HT1080 (cell line): Measurements from ENCODE around the gene TGFBR3. TPM values are rescaled to one million over a fixed set of nuclear protein-coding genes. Genes with fewer than 3 reads are reported as not detected.
"Not testable (repeated sequence)": the region's sequence is repeated elsewhere in the genome, so short reads cannot be mapped to it uniquely, and the experiment has no call there.

Source experiments
- DNase-seq: peaks from one replicate; pipeline ENCODE4 v3.0.0-alpha.2; 2015; ENCODE audit warnings: low read depth
- total RNA-seq: library from RNA; depleted of rRNA; stranded (reverse); fragments of >200 nt; shearing (Covaris generic); gene quantifications from 2 replicates; pipeline ENCODE4 v1.2.3, GENCODE V29; 2014

Gene TGFBR3
- total RNA-seq, 1 experiment from 2014 or later = 12.0 TPM

DNA sequence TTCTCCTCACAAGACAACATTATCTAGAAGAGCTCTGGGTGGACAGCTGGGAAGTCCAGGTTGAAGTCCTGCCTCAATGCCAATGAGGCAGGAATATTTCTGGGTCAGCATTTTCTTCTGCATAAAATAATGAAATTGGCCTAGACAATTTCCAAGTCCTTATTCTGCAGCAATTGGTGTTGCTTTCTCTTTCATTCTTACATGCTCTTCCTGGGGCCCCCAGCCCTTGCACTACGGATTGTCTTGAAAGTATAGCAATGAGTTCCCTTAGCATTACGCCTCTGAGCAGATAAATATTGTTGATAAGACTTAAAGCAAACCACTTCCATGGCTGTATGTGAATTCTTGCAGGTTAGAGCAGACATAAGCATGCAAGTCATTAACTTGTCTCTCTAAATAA lies 188.5 kb downstream of the TGFBR3 start:
- no peak for DNase-seq

DNA sequence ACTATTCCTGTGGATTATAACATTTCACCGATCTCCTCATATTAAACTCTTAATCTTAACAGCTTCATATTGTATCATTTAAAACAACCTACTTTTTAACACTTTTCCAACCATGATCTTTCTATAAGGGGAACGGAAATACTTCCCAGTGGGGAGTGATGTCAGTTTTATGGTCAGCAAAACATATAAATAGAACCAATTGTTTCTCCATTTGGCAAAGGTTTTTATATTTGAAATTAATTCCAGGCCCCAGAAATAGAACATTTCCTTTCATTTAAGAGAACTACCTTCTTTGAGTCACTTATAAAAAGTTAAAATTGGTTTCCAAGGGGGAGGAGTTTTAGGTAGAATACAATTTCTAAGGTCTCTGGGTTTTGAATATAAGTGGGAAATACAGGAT lies 189.6 kb downstream of the TGFBR3 start:
- DNase-seq = no peak

DNA sequence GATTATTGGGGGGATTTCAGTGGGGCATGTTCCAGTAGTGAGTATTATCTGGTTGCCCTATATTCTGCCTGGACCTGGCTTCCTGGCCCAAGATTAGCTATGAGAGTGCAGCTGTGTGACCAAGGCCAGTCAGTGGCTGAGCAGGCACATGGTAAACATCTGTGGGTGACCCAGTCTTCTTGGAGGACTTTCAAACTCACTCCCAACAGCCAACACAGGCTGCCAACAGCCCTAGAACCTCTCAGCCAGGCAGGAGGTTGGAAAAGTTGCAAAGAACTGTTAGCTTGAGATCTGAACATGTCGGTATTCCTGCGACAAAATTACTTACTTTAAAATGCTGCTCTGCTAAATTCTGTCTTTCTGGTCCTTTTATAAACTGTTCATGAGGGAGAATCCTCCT lies 192.4 kb downstream of the TGFBR3 start:
- no peak for DNase-seq

DNA sequence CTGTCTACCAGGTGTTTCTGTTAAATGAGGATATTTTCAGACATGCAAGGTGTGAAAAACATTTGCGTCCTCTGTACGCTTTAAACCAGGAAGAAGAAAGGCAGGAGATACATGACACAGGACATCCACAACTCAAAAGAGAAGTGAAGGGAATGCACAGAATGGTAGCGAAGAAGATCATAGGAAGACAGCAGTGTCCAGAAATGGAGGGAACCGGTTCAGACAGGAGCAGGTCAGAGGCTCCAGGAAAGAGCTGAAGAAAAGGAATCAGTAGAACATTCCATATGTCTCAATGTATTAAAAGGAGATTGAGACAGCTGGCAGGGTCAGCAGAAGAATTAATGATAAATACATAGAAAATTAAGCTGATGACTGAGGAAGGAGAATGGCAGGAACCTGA lies 194.4 kb downstream of the TGFBR3 start:
- DNase-seq = no peak

DNA sequence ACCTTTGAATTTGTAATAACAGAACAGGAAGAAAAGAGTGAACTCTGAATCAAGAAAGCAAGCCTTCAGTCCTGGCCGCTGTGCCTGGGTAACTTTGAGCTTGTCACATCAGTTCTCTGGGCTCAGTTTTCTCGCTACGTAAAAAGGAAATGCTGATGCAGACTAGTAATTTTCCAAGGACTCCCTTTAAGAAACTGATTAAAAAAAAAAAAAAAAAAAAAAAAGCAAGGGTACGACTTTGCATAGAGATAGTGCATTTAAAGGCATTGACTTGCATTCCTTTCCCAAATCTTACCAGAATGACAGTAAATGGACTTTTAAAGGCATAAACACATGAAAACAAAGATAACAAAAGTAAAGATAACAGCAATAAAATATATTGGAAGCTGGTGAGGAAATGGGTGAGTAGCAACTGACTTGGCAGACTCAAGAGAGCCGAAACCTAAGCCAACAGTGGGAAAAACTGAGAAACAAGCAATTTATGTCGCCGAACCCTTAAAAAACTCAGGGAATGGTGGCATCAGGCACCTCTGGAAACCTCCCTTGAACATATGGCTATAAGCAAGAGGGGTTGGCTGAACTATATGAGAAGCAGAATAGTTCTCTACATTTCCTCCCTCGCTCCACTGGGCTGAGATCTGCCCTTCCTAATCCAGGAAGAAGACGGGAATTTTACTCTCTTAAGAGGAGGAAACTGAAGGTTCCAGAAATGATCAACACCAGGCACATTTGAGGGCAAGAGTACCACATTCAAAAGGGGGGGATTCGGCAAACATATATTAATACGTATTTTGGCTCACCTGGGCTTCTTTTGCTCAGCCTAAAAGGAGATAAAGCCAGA lies 196.1 kb downstream of the TGFBR3 start:
- DNase-seq = no peak

DNA sequence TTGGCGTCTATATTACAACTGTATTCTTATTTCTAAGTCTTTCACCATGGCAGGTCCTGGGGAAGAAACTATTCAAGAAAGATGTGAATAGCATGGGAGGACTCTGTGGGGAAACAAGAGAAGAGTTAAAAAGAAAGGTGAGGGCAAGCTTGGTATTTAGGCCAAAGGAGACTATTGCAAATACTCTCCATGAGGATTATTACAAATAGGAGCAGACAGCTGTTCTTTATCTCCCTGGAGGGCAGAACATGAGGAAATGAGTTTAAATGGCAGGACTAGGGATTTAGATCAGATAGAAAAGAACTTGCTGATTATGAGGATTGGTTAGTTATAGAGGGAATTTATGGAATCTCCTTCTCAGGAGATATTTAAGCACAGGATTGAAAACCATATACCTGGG lies 198.5 kb downstream of the TGFBR3 start:
- DNase-seq = no peak

DNA sequence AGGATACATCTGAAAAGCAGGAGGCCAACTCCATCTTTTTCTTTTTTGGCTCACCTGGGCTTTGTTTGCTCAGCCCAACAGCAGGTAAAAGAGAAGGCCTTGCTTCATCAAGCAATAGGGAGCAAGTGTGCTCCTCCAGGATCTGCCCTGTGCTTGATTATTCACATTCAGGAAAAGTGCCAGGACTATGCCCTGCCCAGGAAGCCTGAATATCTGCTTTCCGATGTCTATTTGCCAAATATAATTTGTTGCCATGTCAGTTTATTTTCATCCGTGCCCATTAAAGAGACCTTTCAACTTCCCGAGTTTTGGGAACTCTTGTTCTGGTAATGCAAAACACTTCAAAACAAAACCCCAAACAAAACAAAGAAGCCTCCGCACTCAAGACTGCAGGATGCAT lies 200.0 kb downstream of the TGFBR3 start:
- DNase-seq = no peak

DNA sequence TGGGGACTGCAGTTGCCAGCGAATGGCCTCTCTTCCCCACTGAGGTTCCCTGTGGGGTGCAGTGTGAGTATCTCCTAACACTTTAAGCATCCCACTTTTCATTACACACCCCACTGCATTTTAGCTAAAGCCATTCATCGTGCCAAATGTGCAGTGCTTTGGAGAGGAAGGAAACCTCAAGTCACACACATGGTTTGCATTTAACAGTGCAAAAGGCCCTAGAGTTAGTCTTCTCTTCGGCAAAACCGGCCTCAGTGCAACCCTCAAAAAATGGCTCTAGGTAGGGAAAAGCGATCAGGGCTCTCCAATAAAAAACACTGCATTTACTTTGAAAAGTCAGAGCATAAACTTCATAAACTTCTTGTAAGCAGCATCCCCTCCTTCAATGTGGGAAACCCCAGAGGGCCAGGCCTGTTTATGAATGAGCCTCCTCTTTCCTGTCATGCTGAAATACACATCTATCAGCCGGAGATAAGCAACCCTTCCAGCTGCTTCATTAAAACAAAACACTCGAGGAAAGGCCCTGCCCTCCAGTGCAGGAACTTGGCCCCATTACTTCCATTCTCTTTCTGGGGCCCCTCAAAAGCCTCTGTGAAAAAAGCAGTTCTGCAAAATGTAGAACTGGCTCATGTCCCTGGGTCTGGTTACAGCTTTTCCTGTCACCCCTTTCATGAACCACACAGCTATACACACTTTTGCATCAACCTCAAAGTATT lies 201.3 kb downstream of the TGFBR3 start:
- no peak for DNase-seq

DNA sequence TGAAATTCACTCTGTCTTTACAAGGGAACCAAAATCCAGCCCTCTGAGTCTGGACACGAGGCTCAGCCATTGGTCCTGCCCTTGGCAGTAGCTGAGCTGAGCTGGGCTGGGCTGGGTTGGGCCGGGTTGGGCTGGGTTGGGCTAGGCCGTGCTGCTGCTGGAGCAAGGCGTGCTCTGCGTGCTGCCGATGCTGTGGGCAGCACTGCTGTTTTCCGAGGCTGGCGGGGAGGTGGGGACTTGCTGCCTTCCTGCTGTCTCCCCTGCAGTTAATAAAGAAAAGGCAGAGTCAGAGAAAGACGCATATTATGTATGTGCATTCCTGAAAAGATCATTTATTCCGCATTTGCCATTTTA lies 202.4 kb downstream of the TGFBR3 start:
- no peak for DNase-seq

DNA sequence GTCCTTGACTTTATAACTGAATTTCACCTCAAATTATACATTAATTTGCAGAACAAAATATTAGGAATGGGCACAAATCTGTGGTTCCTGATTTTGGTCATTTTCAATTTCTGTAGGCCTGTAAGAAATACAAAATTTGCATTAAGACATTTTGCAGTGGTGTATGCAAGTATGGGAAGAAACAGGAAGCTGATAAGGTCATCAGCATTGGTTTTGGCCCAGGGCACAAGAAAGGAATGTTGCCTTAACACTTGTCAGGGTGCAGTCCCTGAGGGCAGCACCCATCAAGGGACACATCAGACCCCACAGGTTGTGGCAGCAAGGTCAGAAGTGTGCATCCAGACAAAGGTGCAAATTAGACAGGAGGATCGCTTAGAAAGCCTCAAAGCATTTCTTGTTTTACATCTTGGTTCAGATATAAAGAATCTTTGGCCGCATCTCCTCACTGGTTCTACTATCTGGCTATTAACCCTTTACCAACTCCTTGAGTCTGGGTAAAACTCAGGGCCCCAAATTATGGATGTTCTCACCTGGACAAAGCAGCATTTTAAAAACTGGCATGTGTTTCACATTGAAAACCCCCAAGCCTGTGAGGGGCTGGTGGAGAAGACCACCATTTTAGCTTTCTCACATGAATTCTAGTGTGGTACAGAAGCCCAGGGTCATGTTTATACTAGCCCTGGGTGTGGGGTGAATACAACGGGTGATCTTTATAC lies 202.9 kb downstream of the TGFBR3 start:
- no peak for DNase-seq

DNA sequence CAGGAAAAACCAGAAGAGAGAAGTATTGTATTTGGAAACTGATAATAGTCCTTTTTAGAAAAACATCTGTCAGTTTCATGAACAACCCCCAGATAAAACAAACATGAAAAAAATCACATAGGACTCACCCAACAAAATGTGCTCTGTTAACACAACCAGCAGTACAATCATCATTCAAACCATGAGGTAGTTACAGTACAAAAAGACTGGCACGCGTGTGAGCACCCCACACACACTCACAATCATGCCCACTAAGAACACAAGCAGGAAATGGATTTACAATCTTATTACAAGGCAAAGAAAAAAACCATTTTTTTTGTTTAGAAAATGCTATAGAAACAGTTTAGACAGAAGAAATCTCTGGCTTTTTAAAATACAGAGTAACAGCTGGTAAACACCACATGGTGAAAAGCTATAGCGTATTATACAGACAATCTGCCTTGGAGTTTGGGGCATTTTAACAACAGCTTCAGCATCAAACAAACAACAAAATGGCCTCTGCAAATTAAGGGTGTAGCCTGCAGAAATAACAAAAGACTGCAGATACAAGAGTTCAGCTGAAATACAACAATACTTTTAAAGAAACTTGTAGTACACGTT lies 205.3 kb downstream of the TGFBR3 start:
- no peak for DNase-seq

DNA sequence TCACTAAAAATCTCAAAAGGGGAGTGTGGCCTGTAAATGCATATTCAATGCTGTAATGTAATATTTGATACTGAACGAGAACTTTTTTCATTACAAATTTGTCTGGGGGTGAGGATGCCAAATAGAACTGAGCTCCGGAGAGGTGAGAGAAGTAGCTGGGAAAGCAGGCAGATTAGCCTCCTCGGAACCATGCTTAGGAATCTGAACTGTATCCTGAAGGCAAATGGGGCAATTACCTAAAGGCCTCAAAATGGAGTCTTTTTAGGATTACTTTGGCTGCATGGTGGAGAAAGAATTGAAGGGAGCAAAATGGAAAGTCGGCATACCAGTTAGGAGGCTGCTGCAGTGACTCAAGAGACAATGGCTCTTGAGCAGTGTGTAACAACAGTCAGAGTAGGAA lies 206.5 kb downstream of the TGFBR3 start:
- DNase-seq = no peak

DNA sequence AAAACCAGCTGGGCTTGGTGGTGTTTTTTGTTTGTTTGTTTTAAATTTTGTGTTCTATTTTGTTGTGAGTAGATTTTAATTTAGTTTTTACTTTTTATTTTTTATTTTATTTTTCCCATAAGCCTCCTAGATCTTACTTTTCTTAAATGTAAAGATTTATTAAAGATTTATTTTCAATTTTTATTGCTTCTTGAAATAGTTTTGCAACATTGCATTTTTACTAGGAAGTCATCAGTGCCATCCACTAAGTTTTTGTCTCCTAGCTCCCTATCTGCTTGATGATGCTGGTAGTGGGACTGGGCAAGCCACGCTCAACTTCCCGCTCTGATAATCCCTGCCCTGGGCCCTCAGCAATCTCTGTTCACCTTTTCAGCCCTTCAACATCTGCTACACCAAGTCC lies 209.9 kb downstream of the TGFBR3 start:
- DNase-seq = no peak

DNA sequence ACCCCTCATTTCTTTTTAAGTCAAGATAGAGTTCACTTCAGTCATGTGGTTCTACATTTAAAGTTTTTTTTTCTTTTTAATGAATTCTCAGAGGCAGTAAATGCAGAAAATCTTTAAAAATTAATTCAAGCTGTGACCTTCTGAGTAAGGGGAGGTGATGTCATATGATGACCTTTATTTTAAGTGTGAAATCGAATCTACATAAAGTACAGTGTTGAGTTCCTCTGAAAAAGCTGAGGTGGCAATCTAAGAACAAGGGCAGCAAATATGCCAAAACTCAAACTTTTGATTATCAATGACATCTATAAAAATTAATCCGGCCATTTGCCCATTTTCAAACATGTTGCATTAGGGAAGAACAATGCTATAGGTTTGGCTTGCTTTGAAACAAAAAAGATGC lies 211.8 kb downstream of the TGFBR3 start:
- DNase-seq = no peak

DNA sequence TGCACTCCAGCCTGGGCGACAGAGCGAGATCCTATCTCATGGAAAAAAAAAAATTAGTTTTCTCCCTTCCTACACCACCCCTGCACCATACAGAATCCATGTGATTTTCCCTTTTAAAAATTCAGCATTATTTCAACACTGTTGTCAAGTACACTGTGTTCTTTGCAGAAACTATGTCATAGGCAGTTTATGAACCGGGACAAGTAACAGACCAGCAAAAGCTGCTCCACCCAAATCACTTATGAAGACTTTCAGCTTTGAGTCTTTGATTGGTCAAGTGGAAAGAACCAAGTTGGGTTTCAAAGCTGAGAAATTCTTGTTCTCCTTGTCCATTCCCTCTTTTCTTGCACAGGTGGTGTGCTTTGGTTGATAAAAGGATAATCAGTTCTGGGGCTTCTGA lies 212.3 kb downstream of the TGFBR3 start:
- DNase-seq = no peak

DNA sequence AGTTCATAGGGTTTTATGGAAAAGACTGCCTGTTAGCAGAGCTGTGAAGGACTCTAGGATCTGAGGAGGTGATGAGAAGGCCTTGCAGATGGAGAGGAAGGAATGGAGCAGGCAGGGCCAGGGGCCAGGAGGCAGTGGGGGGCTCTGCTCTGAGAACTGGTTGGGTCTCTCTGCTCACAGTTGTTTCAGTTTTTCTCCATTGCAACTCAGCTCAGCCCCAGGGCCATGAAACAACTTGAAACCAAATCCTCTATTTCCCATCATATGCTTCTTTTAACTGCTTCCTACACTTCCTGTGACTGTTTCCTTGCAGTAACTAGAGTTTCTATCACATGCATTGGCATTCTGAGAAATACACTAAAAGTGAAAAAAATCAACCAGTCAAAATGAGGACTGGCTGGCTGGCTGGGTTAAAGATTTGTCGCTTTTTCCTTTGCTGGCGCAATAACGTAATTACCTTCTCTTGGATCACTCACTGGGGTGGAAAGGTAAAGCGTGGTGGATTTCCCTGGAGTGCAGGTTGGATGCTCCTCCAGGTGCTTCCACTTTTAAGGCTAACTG lies 213.3 kb downstream of the TGFBR3 start:
- no peak for DNase-seq

DNA sequence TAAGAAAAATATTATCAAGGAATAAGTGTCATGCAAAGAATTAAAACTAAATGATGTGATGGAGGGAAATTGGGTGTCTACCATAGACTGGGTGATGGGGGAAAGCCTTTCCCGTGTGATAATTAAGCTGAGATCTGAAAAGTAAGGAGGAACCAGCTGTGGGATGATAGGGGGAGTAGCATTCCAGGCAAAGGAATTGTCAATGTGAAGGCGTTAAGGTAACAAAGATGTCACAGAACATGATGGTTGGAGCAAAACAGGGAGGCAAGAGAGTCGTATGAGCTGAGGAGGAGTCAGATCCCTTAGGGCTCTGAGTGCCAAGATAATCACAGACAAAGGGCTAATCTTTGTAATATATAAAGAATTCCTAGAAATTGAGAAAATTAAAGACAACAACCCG lies 215.2 kb downstream of the TGFBR3 start:
- no peak for DNase-seq

DNA sequence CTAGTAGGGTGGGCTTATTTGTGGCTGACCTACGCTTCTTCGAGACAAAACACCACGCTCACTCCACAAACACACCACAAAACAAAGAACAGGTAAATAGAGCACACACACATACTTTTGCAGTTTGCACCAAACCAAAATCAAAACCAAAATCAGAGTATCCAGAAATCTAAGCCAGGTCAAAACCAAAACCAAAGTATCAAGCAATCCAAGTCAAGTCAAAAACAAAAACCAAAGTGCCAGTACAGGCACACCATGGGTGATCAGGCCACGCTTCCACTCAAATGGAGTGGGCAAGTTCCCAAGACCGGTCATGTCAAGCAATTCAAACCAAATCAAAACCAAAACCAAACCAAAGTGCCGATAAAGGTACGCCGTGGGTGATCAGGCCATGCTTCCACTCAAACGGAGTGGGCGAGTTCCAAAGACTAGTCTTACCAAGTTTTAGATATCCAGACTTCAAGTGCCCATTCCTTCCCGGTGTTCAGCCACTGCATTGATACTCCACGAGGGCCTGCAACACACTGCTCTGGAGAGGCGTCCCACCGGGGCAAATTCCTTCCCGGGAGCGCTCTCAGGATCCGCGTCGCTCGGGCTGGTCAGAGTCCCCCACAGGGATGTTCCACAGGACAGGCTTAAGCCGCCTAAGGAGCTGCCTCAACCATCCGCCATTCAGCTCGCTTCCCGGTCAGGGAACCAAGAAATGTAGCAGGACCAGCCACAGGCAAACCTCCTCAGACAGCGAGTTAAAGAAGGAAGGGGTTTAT lies 216.2 kb downstream of the TGFBR3 start:
- DNase-seq = no peak

DNA sequence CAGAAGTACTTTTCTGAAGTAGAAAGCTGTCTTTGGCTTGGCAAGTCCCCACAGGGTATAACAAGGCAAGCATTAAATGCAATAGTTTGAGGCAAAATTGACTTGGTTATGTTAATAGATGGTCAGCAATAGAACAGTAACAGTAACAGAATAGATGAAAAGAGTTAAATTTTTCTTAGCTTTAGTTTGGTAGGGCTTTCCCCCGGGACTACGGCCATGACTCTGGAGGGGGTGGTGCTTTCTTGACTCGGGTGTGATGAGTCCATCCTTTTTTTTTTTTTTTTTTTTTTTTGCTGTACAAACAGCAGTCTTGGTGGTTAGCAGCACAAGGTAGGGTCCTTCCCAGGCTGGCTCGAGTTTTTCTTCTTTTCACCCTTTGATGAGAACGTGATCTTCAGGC lies 219.3 kb downstream of the TGFBR3 start:
- DNase-seq = not testable (repeated sequence)

DNA sequence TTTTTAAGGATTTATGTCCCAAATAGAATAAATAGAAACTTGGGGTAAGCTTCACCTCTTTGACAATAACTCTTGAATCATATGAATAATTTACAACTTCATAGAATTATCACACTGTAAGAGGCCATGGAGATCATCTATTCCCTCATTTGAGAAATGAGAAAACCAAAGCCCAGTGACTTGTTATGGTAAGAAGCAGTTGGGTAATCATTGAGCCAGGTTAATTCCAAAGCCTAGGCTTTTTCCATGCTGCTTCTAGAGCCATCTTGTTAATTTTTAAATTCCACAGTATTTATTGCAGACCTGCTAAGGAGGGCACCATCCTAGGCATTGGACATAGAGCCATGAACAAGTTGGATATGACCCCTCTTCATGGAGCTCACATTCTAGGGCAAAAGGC lies 224.8 kb downstream of the TGFBR3 start:
- no peak for DNase-seq

DNA sequence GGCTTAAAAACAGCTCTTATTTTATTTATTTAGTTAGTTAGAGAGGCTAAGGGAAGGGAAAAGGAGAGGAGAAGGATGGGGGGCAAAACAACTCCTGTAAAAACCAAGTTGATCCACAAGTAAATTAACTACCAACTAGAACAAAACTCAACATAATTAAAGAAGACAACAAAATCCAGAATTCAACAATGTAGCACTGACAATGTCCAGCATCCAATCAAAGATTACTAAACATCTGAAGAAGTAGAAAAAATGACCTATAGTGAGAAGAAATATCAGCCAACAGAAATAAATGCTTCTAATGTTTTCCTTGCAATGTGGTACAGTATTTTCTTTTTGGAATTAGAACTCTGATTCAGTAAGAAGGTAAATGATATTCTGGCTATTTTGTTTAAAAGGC lies 225.2 kb downstream of the TGFBR3 start:
- DNase-seq = no peak
